GM19035 (cell line): ENCODE data around the gene DBP.
"Not testable (repeated sequence)": the region's sequence is repeated elsewhere in the genome, so short reads cannot be mapped to it uniquely, and the experiment has no call there.

Source experiments
- ATAC-seq: cut with Tn5 transposase; IDR thresholded peaks from one replicate; pipeline ENCODE4 v1.9.1; 2021; ENCODE audit not compliant: unreplicated experiment

DBP gene

GRCh38 chr19:48641850-48642249 is 4.7 kb upstream of the DBP start:
- no peak for ATAC-seq

GRCh38 chr19:48639483-48640375 is 2.5 kb upstream of the DBP start:
- ATAC-seq = no peak

- ATAC-seq = no peak
These were observed 1.7 kb upstream of the DBP start for GRCh38 chr19:48638831-48639381.

- peak; percentile 16 for ATAC-seq
These were observed 1.0 kb upstream of the DBP start for GRCh38 chr19:48637948-48638830.

GRCh38 chr19:48637449-48637947 is 319 bp upstream of the DBP start:
- peak; percentile 61 for ATAC-seq

- ATAC-seq = no peak
These were observed 967 bp downstream of the DBP start for GRCh38 chr19:48635966-48636858.

GRCh38 chr19:48635263-48635965 is 1.8 kb downstream of the DBP start:
- ATAC-seq = peak; percentile 10

GRCh38 chr19:48634424-48635262 is 2.5 kb downstream of the DBP start:
- ATAC-seq = peak; percentile 33

GRCh38 chr19:48634036-48634342 is 3.2 kb downstream of the DBP start:
- no peak for ATAC-seq

- ATAC-seq = no peak
These were observed 3.8 kb downstream of the DBP start for GRCh38 chr19:48633148-48634035.

GRCh38 chr19:48632692-48633147 is 4.5 kb downstream of the DBP start:
- ATAC-seq = no peak

GRCh38 chr19:48632286-48632685 is 4.9 kb downstream of the DBP start:
- ATAC-seq = not testable (repeated sequence)

- ATAC-seq = no peak
These were observed 6.0 kb downstream of the DBP start for GRCh38 chr19:48631225-48631624.

- no peak for ATAC-seq
These were observed 6.7 kb downstream of the DBP start for GRCh38 chr19:48630296-48631063.

- ATAC-seq = no peak
These were observed 7.4 kb downstream of the DBP start for GRCh38 chr19:48629599-48630295.

GRCh38 chr19:48629297-48629598 is 7.9 kb downstream of the DBP start:
- no peak for ATAC-seq
